HEK293T (cell line): ENCODE measurements around the gene CPEB2.

Experiments
- ARNT ChIP-seq: fragments of 450-650 bp; IDR thresholded peaks from 2 replicates; pipeline ENCODE4 v1.6.1; 2017; ENCODE audit warnings: mild to moderate bottlenecking
- BHLHE40 ChIP-seq: fragments of 450-650 bp; IDR thresholded peaks from 2 replicates; pipeline ENCODE4 v1.6.1; 2016; ENCODE audit warnings: mild to moderate bottlenecking, moderate library complexity, borderline replicate concordance
- CTBP1 ChIP-seq: fragments of 450-650 bp; IDR thresholded peaks from 2 replicates; pipeline ENCODE4 v1.6.1; 2016; ENCODE audit warnings: borderline replicate concordance
- HDGF ChIP-seq: fragments of 450-650 bp; IDR thresholded peaks from 2 replicates; pipeline ENCODE4 v1.6.1; 2017; ENCODE audit warnings: antibody characterized with exemption, borderline replicate concordance
- SP1 ChIP-seq: fragments of 450-650 bp; IDR thresholded peaks from 2 replicates; pipeline ENCODE4 v1.6.1; 2017
- TARDBP ChIP-seq: fragments of 450-650 bp; IDR thresholded peaks from 2 replicates; pipeline ENCODE4 v1.6.1; 2016
- TF ChIP-seq, protein P1 (sequence below): fragments of 450-650 bp; IDR thresholded peaks from 2 replicates; pipeline ENCODE4 v1.6.1; 2016

DNA sequence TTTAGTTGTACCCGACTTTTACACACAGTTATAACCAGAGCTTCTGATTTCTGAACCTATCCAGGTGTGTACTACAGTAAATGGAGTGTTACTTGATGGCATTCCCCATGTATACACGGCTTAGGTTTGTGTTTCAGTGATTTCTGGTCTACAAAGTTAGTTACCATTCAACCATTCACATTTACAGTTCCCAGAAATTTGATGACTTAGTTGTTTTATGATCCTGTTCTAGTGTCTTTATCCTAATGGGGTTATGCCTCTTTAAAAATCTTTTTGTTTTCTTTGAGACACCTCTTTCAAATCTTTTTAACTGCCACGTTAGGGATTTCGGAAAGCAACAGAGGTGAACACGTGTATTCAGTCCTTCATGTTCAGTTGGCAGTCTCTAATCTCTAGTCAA is 23.4 kb downstream of the CPEB2 start:
- TF ChIP-seq SP1 (no peak), BHLHE40 (no peak), ARNT (no peak), HDGF (no peak), TARDBP (no peak), CTBP1 (no peak)
- TF ChIP-seq, protein P1, sequence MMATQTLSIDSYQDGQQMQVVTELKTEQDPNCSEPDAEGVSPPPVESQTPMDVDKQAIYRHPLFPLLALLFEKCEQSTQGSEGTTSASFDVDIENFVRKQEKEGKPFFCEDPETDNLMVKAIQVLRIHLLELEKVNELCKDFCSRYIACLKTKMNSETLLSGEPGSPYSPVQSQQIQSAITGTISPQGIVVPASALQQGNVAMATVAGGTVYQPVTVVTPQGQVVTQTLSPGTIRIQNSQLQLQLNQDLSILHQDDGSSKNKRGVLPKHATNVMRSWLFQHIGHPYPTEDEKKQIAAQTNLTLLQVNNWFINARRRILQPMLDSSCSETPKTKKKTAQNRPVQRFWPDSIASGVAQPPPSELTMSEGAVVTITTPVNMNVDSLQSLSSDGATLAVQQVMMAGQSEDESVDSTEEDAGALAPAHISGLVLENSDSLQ = no peak
